ENCODE results near the gene TMEM44. TPM values are rescaled to one million over a fixed set of nuclear protein-coding genes. Genes with fewer than 3 reads are reported as not detected.
"Not testable (repeated sequence)": the region's sequence is repeated elsewhere in the genome, so short reads cannot be mapped to it uniquely, and the experiment has no call there.

The TMEM44 gene
- total and polyA plus RNA-seq, 11 donors, result 3.8 to 8.5 (median 4.7) TPM

- peaks cover 0 to 15% (median 4%) of the 10 kb centered on the region in 12 donors for H3K4me1 ChIP-seq
- no peaks in the 10 kb centered on the region for H3K9me3 ChIP-seq
- intact Hi-C loops (cut with DNase I), result no loop called here
- peaks cover 0 to 20% (median 12%) of the 10 kb centered on the region in 9 donors for H3K36me3 ChIP-seq
- H3K27me3 ChIP-seq, result no peaks in the 10 kb centered on the region
- no peak for TF ChIP-seq CTCF (IDR thresholded peaks at IDR 0.05)
- TF ChIP-seq POLR2A (IDR thresholded peaks at IDR 0.05), result no peak
- H3K27ac ChIP-seq, result peak overlapping the region in 2 of 12 donors; percentile 80 to 83
- WGBS, 4 donors, result 96 to 100% (median 97%) methylated on average over 4 of the region's 4 CpGs
- ATAC-seq, result no peak
- DNase-seq, result no peak
- no peak overlapping the region for H3K4me3 ChIP-seq
Observed at GRCh38 chr3:194631696-194632095, 1.5 kb downstream of the TMEM44 start.

- intact Hi-C loops (cut with DNase I); ATAC-seq; H3K27me3 ChIP-seq; H3K9me3 ChIP-seq; DNase-seq; H3K4me3 ChIP-seq; H3K27ac ChIP-seq: not testable (repeated sequence)
- 93 to 97% (median 93%) methylated on average over 25 to 29 of the region's 29 CpGs for WGBS, 4 donors
- peaks cover 0 to 15% (median 4%) of the 10 kb centered on the region in 12 donors for H3K4me1 ChIP-seq
- H3K36me3 ChIP-seq, result peaks cover 0 to 28% (median 20%) of the 10 kb centered on the region in 9 donors
Observed at GRCh38 chr3:194630681-194631080, 2.5 kb downstream of the TMEM44 start.

- Histone ChIP-seq H3K9me3 (no peaks in the 10 kb centered on the region), H3K4me1 (no peaks in the 10 kb centered on the region), H3K4me3 (no peak overlapping the region), H3K27ac (no peak overlapping the region), H3K36me3 (peaks cover 0 to 37% (median 22%) of the 10 kb centered on the region in 9 donors), H3K27me3 (no peaks in the 10 kb centered on the region)
- DNase-seq (no peak), ATAC-seq (no peak)
- WGBS, 4 donors, result 95 to 100% (median 97%) methylated on average over 6 of the region's 6 CpGs
- TF ChIP-seq CTCF (IDR thresholded peaks at IDR 0.05) (no peak), POLR2A (IDR thresholded peaks at IDR 0.05) (no peak)
- intact Hi-C loops (cut with DNase I), result loop anchor here in 1 of 10 donors (10.0 kb wide), 1 partner anchor 690 kb away; no protein-coding TSS in a partner anchor
Observed at GRCh38 chr3:194624956-194625355, 8.3 kb downstream of the TMEM44 start.

GRCh38 chr3:194623449-194624290, 9.5 kb downstream of the TMEM44 start:
- TF ChIP-seq CTCF (IDR thresholded peaks at IDR 0.05) (no peak), POLR2A (IDR thresholded peaks at IDR 0.05) (no peak)
- no peak overlapping the region for H3K4me3 ChIP-seq
- ATAC-seq, result no peak
- H3K4me1 ChIP-seq, result no peaks in the 10 kb centered on the region
- no peaks in the 10 kb centered on the region for H3K27me3 ChIP-seq
- WGBS, 4 donors, result 92 to 94% (median 93%) methylated on average over 14 to 25 of the region's 25 CpGs
- peaks cover 0 to 37% (median 22%) of the 10 kb centered on the region in 9 donors for H3K36me3 ChIP-seq
- no peaks in the 10 kb centered on the region for H3K9me3 ChIP-seq
- no peak overlapping the region for H3K27ac ChIP-seq
- DNase-seq, result no peak
- intact Hi-C loops (cut with DNase I), result loop anchor here in 1 of 10 donors (10.0 kb wide), 1 partner anchor 689 kb away; no protein-coding TSS in a partner anchor

Data from heart left ventricle (tissue), 16 donors.